HUDEP-2 (cell line): ENCODE results near the gene SLC1A2.

ENCODE experiments used
- DNase-seq, 76 experiments: peaks; one replicate each; lab custom pipeline; 2025; ENCODE audit not compliant: unreplicated experiment in 76 of 76; lab: John Stamatoyannopoulos, UW

SLC1A2 gene

GRCh38 chr11:35419184-35419829 is at the start of gene SLC1A2:
Gene SLC1A2 (minus strand): TSS chr11:35419558. CDS start chr11:35418966, 592 bp downstream.
- DNase-seq: no peak

- DNase-seq: no peak
Observed at GRCh38 chr11:35466058-35466457, 46.7 kb upstream of the SLC1A2 start.

GRCh38 chr11:35464308-35464707 is 45.0 kb upstream of the SLC1A2 start:
- no peak for DNase-seq

- no peak for DNase-seq
Observed at GRCh38 chr11:35463331-35463751, 44.0 kb upstream of the SLC1A2 start.

- DNase-seq: no peak
Observed at GRCh38 chr11:35461917-35462538, 42.7 kb upstream of the SLC1A2 start.

GRCh38 chr11:35459489-35459888 is 40.1 kb upstream of the SLC1A2 start:
- DNase-seq: no peak

- no peak for DNase-seq
Observed at GRCh38 chr11:35458846-35459245, 39.5 kb upstream of the SLC1A2 start.

GRCh38 chr11:35454362-35454761 is 35.0 kb upstream of the SLC1A2 start:
- DNase-seq: no peak

- no peak for DNase-seq
Observed at GRCh38 chr11:35436581-35437250, 17.4 kb upstream of the SLC1A2 start.

- DNase-seq: no peak
Observed at GRCh38 chr11:35433588-35433987, 14.2 kb upstream of the SLC1A2 start.

- DNase-seq: no peak
Observed at GRCh38 chr11:35432464-35432863, 13.1 kb upstream of the SLC1A2 start.

- DNase-seq: no peak
Observed at GRCh38 chr11:35427071-35427470, 7.7 kb upstream of the SLC1A2 start.

- no peak for DNase-seq
Observed at GRCh38 chr11:35426351-35426750, 7.0 kb upstream of the SLC1A2 start.

GRCh38 chr11:35425603-35426212 is 6.3 kb upstream of the SLC1A2 start:
- DNase-seq: no peak

GRCh38 chr11:35424157-35424940 is 5.0 kb upstream of the SLC1A2 start:
- DNase-seq: no peak

- DNase-seq: no peak
Observed at GRCh38 chr11:35420371-35420770, 1.0 kb upstream of the SLC1A2 start.

- no peak for DNase-seq
Observed at GRCh38 chr11:35419830-35420333, 524 bp upstream of the SLC1A2 start.

- DNase-seq: no peak
Observed at GRCh38 chr11:35418282-35419183, 825 bp downstream of the SLC1A2 start.

GRCh38 chr11:35415487-35415886 is 3.9 kb downstream of the SLC1A2 start:
- DNase-seq: no peak

GRCh38 chr11:35414776-35415175 is 4.6 kb downstream of the SLC1A2 start:
- no peak for DNase-seq
